Measurements from ENCODE around the gene CNNM4.

DNA sequence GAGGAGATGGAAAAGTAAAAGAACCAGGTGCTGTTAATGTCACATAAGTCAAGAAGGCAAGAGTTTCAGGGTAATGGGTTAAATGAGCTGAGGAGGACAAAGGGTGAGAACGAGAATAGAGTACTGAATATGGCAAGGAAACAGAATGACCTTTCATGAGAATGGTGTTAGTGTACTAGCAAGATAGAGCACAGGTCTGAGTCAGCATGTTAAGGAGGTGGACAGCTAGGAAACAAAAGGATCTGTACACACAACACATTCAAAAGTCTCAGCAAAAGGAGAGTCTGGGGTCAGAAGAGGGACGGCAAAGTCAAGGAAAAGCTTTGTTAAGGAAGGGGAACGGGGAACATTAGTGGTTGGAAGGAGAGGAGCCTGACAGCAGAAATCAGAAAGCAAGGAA lies 49.7 kb upstream of the CNNM4 start:
- TF ChIP-seq, protein P1, sequence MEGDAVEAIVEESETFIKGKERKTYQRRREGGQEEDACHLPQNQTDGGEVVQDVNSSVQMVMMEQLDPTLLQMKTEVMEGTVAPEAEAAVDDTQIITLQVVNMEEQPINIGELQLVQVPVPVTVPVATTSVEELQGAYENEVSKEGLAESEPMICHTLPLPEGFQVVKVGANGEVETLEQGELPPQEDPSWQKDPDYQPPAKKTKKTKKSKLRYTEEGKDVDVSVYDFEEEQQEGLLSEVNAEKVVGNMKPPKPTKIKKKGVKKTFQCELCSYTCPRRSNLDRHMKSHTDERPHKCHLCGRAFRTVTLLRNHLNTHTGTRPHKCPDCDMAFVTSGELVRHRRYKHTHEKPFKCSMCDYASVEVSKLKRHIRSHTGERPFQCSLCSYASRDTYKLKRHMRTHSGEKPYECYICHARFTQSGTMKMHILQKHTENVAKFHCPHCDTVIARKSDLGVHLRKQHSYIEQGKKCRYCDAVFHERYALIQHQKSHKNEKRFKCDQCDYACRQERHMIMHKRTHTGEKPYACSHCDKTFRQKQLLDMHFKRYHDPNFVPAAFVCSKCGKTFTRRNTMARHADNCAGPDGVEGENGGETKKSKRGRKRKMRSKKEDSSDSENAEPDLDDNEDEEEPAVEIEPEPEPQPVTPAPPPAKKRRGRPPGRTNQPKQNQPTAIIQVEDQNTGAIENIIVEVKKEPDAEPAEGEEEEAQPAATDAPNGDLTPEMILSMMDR (tag by site-specific recombination; IDR thresholded peaks at IDR 0.05): no peak
- TF ChIP-seq HOXA7 (CRISPR knock-in tag; IDR thresholded peaks at IDR 0.05; ENCODE audit: borderline replicate concordance): no peak
- TF ChIP-seq ZSCAN18 (tag by site-specific recombination; IDR thresholded peaks at IDR 0.05): no peak
- no peak for TF ChIP-seq ZNF10 (tag by site-specific recombination; IDR thresholded peaks at IDR 0.05)
- no peak for TF ChIP-seq ZIC2 (tag by site-specific recombination; IDR thresholded peaks at IDR 0.05)
- TF ChIP-seq ZNF394 (tag by site-specific recombination; IDR thresholded peaks at IDR 0.05; ENCODE audit: borderline replicate concordance): no peak
- TF ChIP-seq ZNF24 (tag by site-specific recombination; IDR thresholded peaks at IDR 0.05): no peak
- TF ChIP-seq ZFP37 (tag by site-specific recombination; IDR thresholded peaks at IDR 0.05): no peak
- TF ChIP-seq ZNF555 (tag by site-specific recombination; conservative IDR thresholded peaks at IDR 0.05): no peak
- TF ChIP-seq GLIS1 (tag by site-specific recombination; IDR thresholded peaks at IDR 0.05): no peak
- no peak for TF ChIP-seq RBAK (tag by site-specific recombination; IDR thresholded peaks at IDR 0.05)
